ENCODE data around the gene CHRNA7. TPM values are rescaled to one million over a fixed set of nuclear protein-coding genes. Genes with fewer than 3 reads are reported as not detected.
"Not testable (repeated sequence)": the region's sequence is repeated elsewhere in the genome, so short reads cannot be mapped to it uniquely, and the experiment has no call there.

Gene CHRNA7
- total RNA-seq, 1 donor from 2014 or later: 1.5 TPM

DNA sequence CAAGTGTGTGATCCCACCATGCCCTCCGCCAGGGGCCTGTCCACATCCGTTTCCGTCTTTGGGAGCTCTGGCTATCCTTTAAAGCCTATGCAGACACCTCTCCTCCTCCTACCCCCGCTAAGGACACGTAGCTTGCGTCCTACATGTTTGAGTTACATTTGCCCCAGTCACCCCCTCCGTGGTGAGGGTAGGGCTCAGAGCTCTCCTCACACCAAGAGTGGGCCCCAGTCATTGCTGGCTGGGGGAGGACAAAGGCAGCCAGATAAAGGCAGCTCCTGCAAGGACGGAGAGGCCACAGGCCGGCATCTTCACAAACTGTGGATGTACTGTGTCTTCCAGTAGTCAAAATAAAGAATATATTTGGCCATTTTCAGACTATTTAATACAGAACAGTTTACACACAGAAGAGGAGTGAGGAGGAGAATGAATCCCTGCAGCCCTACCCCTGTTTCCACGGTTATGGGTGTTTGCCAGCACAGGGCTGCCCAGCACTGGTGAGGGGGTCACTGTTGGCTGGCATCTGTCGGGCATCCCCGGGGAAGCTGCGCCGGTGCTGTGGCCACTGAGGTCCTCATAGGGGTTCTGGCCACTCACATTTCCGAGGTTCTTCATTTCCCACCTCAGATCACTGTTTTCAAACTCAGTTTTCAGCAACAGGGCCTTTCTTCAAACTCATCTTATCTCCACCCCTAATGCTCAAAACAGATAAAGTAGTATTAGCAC lies 118.7 kb downstream of the CHRNA7 start:
- TF ChIP-seq, protein P1, sequence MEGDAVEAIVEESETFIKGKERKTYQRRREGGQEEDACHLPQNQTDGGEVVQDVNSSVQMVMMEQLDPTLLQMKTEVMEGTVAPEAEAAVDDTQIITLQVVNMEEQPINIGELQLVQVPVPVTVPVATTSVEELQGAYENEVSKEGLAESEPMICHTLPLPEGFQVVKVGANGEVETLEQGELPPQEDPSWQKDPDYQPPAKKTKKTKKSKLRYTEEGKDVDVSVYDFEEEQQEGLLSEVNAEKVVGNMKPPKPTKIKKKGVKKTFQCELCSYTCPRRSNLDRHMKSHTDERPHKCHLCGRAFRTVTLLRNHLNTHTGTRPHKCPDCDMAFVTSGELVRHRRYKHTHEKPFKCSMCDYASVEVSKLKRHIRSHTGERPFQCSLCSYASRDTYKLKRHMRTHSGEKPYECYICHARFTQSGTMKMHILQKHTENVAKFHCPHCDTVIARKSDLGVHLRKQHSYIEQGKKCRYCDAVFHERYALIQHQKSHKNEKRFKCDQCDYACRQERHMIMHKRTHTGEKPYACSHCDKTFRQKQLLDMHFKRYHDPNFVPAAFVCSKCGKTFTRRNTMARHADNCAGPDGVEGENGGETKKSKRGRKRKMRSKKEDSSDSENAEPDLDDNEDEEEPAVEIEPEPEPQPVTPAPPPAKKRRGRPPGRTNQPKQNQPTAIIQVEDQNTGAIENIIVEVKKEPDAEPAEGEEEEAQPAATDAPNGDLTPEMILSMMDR (conservative IDR thresholded peaks at IDR 0.05; ENCODE audit: low read depth, low read length): no peak
- no peak for DNase-seq (ENCODE audit: low read depth)
- no peak overlapping the region for H3K4me3 ChIP-seq (ENCODE audit: low read depth, low read length)

DNA sequence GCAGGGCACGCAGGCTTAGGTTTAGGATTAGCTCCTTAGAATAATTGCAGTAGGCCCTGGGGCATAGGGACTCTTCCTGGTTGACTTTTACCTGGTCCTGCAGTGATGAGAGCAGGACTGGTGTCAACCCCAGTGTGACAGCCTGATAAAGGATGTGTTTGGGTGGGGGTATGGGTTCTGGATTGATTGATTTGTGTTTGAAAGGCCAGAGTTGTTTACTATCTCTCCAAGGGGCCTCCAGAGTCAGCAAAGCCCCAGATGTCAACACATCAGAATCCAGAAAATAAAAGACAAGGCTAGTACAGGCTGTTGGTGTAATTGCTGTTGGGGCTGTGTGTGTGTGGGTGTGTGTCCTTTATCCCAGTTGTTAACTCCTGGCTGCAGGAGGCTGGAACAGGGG lies 122.3 kb downstream of the CHRNA7 start:
- TF ChIP-seq, protein P1 (conservative IDR thresholded peaks at IDR 0.05; ENCODE audit: low read depth, low read length): no peak
- no peak for DNase-seq (ENCODE audit: low read depth)
- no peak overlapping the region for H3K4me3 ChIP-seq (ENCODE audit: low read depth, low read length)

DNA sequence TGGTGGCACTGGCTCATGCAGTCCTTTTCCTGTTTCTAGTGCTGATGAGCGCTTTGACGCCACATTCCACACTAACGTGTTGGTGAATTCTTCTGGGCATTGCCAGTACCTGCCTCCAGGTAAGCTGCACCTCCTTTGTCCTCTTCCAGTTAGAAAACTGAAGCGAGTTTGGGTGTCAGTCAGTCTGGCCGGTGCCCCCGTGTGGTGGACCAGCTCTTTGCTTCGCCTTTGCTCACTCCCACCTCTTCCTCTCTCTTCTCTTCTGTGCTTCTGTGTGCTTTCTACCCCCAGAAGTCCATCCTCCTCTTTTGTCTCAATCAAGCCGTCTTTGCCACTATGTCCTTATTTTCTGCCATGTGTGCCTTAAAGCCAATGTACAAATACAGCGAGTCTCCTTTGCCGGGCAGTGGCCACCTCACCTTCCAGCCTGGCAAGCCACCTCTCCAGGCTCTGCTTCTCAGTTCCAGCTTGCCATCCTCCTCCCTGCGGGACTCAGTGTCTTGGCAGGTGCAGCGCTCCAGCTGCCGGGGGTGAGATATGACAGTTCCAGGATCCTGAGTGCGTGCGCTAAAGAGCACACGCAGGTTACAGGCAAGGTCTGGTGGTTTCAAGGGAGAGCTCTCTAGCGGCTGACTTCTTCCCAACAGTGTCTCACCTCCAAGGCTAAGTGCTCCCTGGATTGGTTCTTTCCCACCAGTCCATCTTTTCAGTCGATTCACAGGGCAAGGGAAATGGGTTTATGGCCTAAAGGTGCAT lies 123.7 kb downstream of the CHRNA7 start:
- not testable (repeated sequence) for DNase-seq (ENCODE audit: low read depth); H3K4me3 ChIP-seq (ENCODE audit: low read depth, low read length)

DNA sequence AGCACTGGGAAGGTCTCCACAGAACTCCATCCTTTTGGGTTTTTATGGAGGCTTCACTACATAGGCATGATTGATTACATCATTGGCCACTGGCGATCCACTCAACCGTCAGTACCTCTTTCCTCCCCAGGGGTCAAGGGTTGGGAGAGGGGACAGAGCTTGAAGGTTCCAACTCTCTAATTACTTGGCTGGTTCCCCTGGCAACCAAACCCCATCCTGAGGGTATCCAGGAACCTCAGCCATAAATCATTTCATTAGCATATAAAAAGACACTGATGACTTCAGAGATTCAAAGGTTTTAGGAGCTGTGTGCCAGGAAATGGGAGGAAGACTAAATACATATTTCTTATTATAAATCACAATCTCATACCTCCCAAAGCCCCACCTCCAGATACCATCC lies 131.8 kb downstream of the CHRNA7 start:
- not testable (repeated sequence) for DNase-seq (ENCODE audit: low read depth)

DNA sequence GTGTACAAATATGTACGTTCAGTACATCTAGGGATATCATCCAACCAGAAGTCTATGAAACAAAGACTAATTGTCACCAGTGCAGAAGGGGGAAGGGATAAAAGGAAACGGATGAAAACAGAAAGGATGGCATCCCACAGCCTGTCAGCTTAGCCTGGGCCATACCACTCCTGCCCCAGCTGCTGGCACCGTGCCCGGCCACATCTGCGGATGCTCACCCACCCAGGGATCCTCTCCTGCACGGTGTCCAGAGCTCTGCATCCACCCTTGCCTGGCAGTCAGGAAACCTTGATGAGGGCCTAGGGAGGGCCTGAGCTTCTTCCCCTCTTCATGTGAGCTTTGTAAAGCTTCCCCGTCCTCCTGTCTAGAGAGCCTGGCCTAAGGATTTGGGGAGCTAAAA lies 133.8 kb downstream of the CHRNA7 start:
- DNase-seq (ENCODE audit: low read depth); H3K4me3 ChIP-seq (ENCODE audit: low read depth, low read length): not testable (repeated sequence)

More for the DNA sequence above, 131.8 kb downstream of the CHRNA7 start:
- H3K4me3 ChIP-seq (ENCODE audit: low read depth, low read length): not testable (repeated sequence)

DNA sequence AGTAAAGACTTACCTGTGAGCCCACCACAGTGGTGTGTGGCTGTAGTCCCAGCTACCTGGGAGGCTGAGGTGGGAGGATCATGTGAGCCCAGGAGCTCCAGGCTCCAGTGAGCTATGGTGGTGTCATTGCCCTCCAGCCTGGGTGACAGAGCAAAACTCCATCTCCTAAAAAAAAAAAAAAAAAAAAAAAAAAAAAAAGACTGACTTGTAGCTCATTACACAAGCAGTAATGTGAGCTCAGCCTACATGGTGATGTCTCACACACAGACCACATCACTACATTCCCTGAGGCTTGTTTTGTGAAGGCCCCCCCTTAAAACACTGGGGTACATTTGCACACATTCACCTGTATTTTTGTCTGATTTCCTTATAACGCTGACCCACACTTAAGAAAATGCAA lies 134.4 kb downstream of the CHRNA7 start:
- not testable (repeated sequence) for DNase-seq (ENCODE audit: low read depth)

DNA sequence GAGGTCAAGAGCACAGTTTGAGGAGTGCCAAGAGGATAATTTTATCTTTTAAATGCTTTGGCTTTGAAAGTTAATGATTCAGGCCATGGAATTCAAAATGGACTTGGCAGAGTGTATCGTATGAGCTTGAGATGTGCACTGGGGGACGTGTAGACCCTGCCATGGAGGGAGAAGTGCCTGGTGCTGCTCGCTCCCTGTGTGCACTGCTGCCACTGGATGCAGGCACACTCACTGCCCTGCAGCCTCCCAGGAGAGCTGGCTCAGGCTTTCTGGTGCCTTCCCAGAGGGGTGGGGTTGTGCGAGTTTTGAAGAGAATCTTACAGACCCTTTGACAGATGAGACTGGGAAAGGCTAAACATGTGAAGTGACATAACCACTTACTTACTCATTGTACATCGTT lies 135.5 kb downstream of the CHRNA7 start:
- DNase-seq (ENCODE audit: low read depth); H3K4me3 ChIP-seq (ENCODE audit: low read depth, low read length): not testable (repeated sequence)

More for the DNA sequence above, 134.4 kb downstream of the CHRNA7 start:
- not testable (repeated sequence) for H3K4me3 ChIP-seq (ENCODE audit: low read depth, low read length)

DNA sequence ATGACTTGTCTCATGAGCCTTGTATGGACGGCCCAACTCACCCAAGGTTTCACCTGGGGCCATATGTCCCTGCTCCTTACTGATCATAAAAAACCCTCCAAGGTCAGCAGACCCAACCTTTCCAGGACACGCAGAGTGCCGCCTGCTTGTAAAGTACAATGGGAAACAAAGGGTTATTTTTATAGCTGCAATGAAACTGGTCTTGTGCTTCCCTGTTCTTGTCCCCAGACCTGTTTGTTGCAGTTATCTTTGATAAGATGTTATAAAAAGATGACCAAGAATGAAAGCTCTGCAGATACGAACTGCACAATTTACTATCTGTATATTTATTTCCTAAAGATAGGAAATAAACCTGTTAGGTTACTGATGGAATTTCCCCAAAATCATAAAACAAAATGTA lies 136.0 kb downstream of the CHRNA7 start:
- not testable (repeated sequence) for H3K4me3 ChIP-seq (ENCODE audit: low read depth, low read length); DNase-seq (ENCODE audit: low read depth)

DNA sequence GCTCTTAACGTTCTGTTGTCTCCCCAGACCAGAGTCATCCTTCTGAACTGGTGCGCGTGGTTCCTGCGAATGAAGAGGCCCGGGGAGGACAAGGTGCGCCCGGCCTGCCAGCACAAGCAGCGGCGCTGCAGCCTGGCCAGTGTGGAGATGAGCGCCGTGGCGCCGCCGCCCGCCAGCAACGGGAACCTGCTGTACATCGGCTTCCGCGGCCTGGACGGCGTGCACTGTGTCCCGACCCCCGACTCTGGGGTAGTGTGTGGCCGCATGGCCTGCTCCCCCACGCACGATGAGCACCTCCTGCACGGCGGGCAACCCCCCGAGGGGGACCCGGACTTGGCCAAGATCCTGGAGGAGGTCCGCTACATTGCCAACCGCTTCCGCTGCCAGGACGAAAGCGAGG lies 137.6 kb downstream of the CHRNA7 start:
- not testable (repeated sequence) for DNase-seq (ENCODE audit: low read depth); H3K4me3 ChIP-seq (ENCODE audit: low read depth, low read length)

DNA sequence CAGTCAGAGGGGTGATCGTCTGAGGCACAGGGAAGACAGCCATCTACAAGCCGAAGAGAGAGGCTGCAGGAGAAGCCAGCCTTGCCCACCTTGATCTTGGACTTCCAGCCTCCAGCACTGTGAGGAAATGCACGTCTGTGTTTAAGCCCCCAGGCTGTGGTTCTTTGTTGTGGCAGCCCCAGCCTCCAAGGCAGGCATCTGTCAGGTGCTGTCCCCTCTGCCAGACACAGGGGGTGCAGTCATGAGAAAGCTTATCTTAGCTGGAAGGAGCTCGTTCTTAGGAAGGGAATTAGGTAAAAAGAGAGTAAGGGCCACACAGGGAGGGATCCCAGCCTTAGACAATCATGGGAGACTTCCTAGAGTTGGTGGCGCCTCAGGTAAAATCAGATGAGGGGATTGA lies 150.3 kb downstream of the CHRNA7 start:
- not testable (repeated sequence) for DNase-seq (ENCODE audit: low read depth)

DNA sequence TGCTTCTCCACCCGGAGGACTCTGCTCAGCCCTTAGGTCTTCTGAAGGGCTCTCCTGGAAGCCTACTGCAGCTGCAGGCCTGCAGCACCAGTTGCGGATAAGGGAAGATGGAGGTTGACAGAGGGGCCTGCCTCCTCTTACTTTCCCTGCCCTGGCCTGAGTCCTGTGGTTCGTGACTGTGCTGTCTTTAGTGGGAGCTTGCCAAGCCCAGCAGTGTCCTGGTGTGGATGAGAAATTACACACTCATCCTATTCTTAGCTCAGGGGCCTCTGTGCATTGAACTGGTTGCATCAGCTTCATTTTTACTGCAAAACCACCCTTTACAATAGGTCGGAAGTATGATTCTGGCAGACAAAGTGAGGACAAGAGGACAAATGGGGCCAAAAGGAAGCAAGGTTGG lies 163.5 kb downstream of the CHRNA7 start:
- H3K4me3 ChIP-seq (ENCODE audit: low read depth, low read length); DNase-seq (ENCODE audit: low read depth): not testable (repeated sequence)

More for the DNA sequence above, 150.3 kb downstream of the CHRNA7 start:
- H3K4me3 ChIP-seq (ENCODE audit: low read depth, low read length): not testable (repeated sequence)

DNA sequence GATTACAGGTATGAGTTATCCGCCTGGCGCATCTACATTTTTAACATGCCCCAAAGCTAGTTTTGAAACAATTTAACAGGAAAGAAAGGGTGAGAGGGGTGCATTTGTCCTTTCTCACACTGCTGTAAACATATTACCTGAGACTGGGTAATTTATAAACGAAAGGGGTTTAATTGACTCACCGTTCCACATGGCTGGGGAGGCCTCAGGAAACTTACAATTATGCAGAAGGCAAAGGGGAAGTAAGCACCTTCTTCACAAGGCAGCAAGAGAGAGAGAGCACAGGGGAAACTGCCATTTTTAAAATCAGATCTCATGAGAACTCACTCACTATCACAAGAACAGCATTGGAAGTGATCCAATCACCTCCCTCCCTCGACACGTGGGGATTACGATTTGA lies 165.9 kb downstream of the CHRNA7 start:
- H3K4me3 ChIP-seq (ENCODE audit: low read depth, low read length); DNase-seq (ENCODE audit: low read depth): not testable (repeated sequence)

DNA sequence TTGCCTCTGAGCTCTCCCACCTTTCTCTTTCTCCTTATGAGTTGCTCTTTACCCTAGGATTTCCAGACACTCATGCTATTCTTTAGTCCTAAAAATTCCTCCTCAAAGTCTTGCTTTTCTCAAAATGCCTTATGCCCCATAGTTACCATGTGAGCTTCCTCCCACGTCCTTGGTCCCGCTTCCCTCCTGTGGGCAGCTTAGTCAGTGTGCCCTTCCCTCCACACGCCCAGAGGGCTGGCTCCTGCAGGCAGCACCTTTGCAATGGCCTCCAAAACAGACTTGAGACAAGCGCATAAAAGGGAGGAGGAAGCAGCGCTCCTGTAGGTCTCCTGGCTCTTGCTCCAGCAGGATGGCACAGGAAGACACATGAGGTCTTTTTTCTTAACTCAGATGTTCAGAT lies 168.6 kb downstream of the CHRNA7 start:
- H3K4me3 ChIP-seq (ENCODE audit: low read depth, low read length); DNase-seq (ENCODE audit: low read depth): not testable (repeated sequence)

DNA sequence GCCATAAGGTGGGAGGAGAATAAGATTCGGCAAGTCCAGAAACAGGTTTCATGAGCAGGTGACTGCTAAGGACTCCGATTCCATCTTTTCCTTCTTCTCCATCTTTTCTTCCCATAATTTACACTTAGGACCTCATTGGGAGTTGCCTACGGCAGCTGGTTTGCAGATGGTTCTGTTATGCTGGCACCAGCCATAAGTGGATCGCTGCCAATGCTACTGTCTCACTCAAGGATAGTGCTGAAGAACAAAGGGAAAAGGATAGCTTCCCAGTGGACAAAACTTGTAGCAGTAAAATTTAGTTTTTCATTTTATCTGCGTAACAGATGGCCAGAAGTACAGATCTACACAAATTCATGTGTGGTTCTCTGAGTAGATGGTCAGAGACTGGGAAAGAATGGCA lies 178.8 kb downstream of the CHRNA7 start:
- DNase-seq (ENCODE audit: low read depth); H3K4me3 ChIP-seq (ENCODE audit: low read depth, low read length): not testable (repeated sequence)

Data from epithelial cell of proximal tubule (primary cell).